Suprapubic skin (tissue), 4 donors: ENCODE measurements around the gene USHBP1. TPM values are rescaled to one million over a fixed set of nuclear protein-coding genes. Genes with fewer than 3 reads are reported as not detected.

Experiments
- DNase-seq, 2 donors: peaks; one replicate each; pipeline ENCODE4 v3.0.0-alpha.2; 2019; ENCODE audit warnings: low spot score in 2 of 2
- H3K27ac ChIP-seq: fragments of 200-600 bp; sonication (generic); one replicate; pipeline ENCODE4 v1.5.1; 2019
- H3K27me3 ChIP-seq: fragments of 200-600 bp; sonication (generic); one replicate; pipeline ENCODE4 v1.5.1; 2019
- H3K36me3 ChIP-seq: fragments of 200-600 bp; sonication (generic); one replicate; pipeline ENCODE4 v1.5.1; 2019
- H3K4me1 ChIP-seq: fragments of 200-600 bp; sonication (generic); one replicate; pipeline ENCODE4 v1.5.1; 2019
- H3K4me3 ChIP-seq: fragments of 200-600 bp; sonication (generic); one replicate; pipeline ENCODE4 v1.5.1; 2019; ENCODE audit warnings: mild to moderate bottlenecking
- H3K9me3 ChIP-seq: fragments of 200-600 bp; sonication (generic); one replicate; pipeline ENCODE4 v1.5.1; 2019
- CTCF ChIP-seq, 2 donors: fragments of 200-600 bp in 1 of 2; fragments of 450-650 bp in 1 of 2; sonication (generic) in 1 of 2; IDR thresholded peaks; one replicate each; pipeline ENCODE4 v1.5.1; 2016 to 2019; ENCODE audit warnings: antibody characterized with exemption in 2 of 2, mild to moderate bottlenecking in 1 of 2, moderate library complexity in 1 of 2
- EP300 ChIP-seq: sonication (generic); formaldehyde crosslinking; IDR thresholded peaks from one replicate; pipeline ENCODE4 v1.6.1; 2017; ENCODE audit warnings: antibody characterized with exemption
- POLR2A ChIP-seq, 2 donors: fragments of 450-650 bp; IDR thresholded peaks; one replicate each; pipeline ENCODE4 v1.6.1; 2017; ENCODE audit warnings: antibody characterized with exemption in 2 of 2, mild to moderate bottlenecking in 2 of 2, moderate library complexity in 2 of 2
- POLR2AphosphoS5 ChIP-seq, 3 donors: sonication (generic); formaldehyde crosslinking; IDR thresholded peaks; one replicate each; pipeline ENCODE4 v1.6.1; 2017; ENCODE audit warnings: antibody characterized with exemption in 3 of 3
- WGBS: methylation state at CpG from one replicate; pipeline ENCODE4 v1.1.5; 2018; 5-methylcytosine and 5-hydroxymethylcytosine counted together
- total RNA-seq, 4 donors: library from RNA; depleted of rRNA; stranded (reverse); fragments of >200 nt; gene quantifications; one replicate each; pipeline ENCODE4 v1.1.0, GENCODE V29; 2016

The USHBP1 gene
- total RNA-seq, 4 donors from 2014 or later: 1.2 to 8.4 (median 2.1) TPM

GRCh38 chr19:17202713-17203112 lies 61.8 kb downstream of the USHBP1 start:
- Histone ChIP-seq H3K4me3 (no peak overlapping the region), H3K4me1 (no peaks in the 10 kb centered on the region), H3K27ac (no peak overlapping the region), H3K9me3 (no peaks in the 10 kb centered on the region), H3K36me3 (peaks cover 90% of the 10 kb centered on the region), H3K27me3 (no peaks in the 10 kb centered on the region)
- no peak for DNase-seq
- TF ChIP-seq POLR2AphosphoS5 (IDR thresholded peaks at IDR 0.05) (no peak), POLR2A (IDR thresholded peaks at IDR 0.05) (no peak), EP300 (no peak), CTCF (IDR thresholded peaks at IDR 0.05) (no peak)
- WGBS: 87% methylated on average over 17 of the region's 17 CpGs

GRCh38 chr19:17202249-17202648 lies 62.3 kb downstream of the USHBP1 start:
- Histone ChIP-seq H3K4me3 (no peak overlapping the region), H3K36me3 (peaks cover 92% of the 10 kb centered on the region), H3K27ac (no peak overlapping the region), H3K27me3 (no peaks in the 10 kb centered on the region), H3K9me3 (no peaks in the 10 kb centered on the region), H3K4me1 (no peaks in the 10 kb centered on the region)
- no peak for DNase-seq
- 83% methylated on average over 9 of the region's 9 CpGs for WGBS
- no peak for TF ChIP-seq CTCF (IDR thresholded peaks at IDR 0.05)
- TF ChIP-seq EP300: no peak
- TF ChIP-seq POLR2AphosphoS5 (IDR thresholded peaks at IDR 0.05): no peak
- TF ChIP-seq POLR2A (IDR thresholded peaks at IDR 0.05): no peak

- H3K4me1 ChIP-seq: no peaks in the 10 kb centered on the region
- H3K36me3 ChIP-seq: peaks cover 81% of the 10 kb centered on the region
- H3K27me3 ChIP-seq: no peaks in the 10 kb centered on the region
- DNase-seq: no peak
- TF ChIP-seq CTCF (IDR thresholded peaks at IDR 0.05): no peak
- no peak for TF ChIP-seq POLR2AphosphoS5 (IDR thresholded peaks at IDR 0.05)
- TF ChIP-seq POLR2A (IDR thresholded peaks at IDR 0.05): no peak
- no peak for TF ChIP-seq EP300
- H3K4me3 ChIP-seq: no peak overlapping the region
- 90% methylated on average over 14 of the region's 16 CpGs for WGBS
- H3K9me3 ChIP-seq: no peaks in the 10 kb centered on the region
- no peak overlapping the region for H3K27ac ChIP-seq
Measured at GRCh38 chr19:17200408-17201079, 64.0 kb downstream of the USHBP1 start.

Other genes starting within 250 kb of the USHBP1 start
- 1 to 10 TPM; 5.4 to 9.7 (median 9.1) TPM for gene CPAMD8, start 237.9 kb downstream of the USHBP1 start, total RNA-seq
- 1 to 10 TPM; 2.4 to 4.1 (median 3.0) TPM for gene HAUS8, start 189.3 kb downstream of the USHBP1 start, total RNA-seq
- 10 to 100 TPM; 43.6 to 99.9 (median 69.5) TPM for gene MYO9B, start 189.0 kb downstream of the USHBP1 start, total RNA-seq
- gene USE1, start 49.4 kb downstream of the USHBP1 start, total RNA-seq: 10 to 100 TPM; 17.3 to 25.2 (median 21.6) TPM
- gene OCEL1, start 38.5 kb downstream of the USHBP1 start, total RNA-seq: 1 to 10 TPM; 2.7 to 9.7 (median 4.8) TPM
- 10 to 100 TPM; 25.8 to 79.3 (median 54.8) TPM for gene NR2F6, start 18.8 kb downstream of the USHBP1 start, total RNA-seq
- 10 to 100 TPM; 54.6 to 66.8 (median 63.7) TPM for gene BABAM1, start 2.7 kb upstream of the USHBP1 start, total RNA-seq
- gene ANKLE1, start 17.2 kb upstream of the USHBP1 start, total RNA-seq: 1 to 10 TPM in 3 of 4 donors, under 1 TPM in 1; 0.30 to 2.5 (median 1.5) TPM
- 10 to 100 TPM in 3 of 4 donors, 1 to 10 TPM in 1; 9.7 to 15.7 (median 13.6) TPM for gene ABHD8, start 38.7 kb upstream of the USHBP1 start, total RNA-seq
- gene MRPL34, start 41.1 kb upstream of the USHBP1 start, total RNA-seq: 10 to 100 TPM; 42.7 to 89.5 (median 73.1) TPM
- gene DDA1, start 44.8 kb upstream of the USHBP1 start, total RNA-seq: 10 to 100 TPM; 17.9 to 35.2 (median 22.8) TPM
- gene ANO8, start 70.1 kb upstream of the USHBP1 start, total RNA-seq: 10 to 100 TPM; 29.9 to 47.1 (median 37.1) TPM
- gene GTPBP3, start 72.8 kb upstream of the USHBP1 start, total RNA-seq: 10 to 100 TPM; 18.7 to 29.0 (median 25.2) TPM
- 10 to 100 TPM; 25.5 to 83.1 (median 26.6) TPM for gene PLVAP, start 112.6 kb upstream of the USHBP1 start, total RNA-seq
- gene CCDC194, start 129.5 kb upstream of the USHBP1 start, total RNA-seq: not detected
- 10 to 100 TPM in 2 of 4 donors, 1 to 10 TPM in 2; 6.6 to 19.7 (median 10.5) TPM for gene BST2, start 140.9 kb upstream of the USHBP1 start, total RNA-seq
- 10 to 100 TPM; 44.2 to 71.3 (median 60.5) TPM for gene MVB12A, start 155.3 kb upstream of the USHBP1 start, total RNA-seq
- gene TMEM221, start 183.9 kb upstream of the USHBP1 start, total RNA-seq: 1 to 10 TPM in 1 of 4 donors, under 1 TPM in 2, not detected in 1; 0.39 to 1.2 (median 0.68) TPM
- gene NXNL1, start 196.2 kb upstream of the USHBP1 start, total RNA-seq: not detected
- gene SLC27A1, start 205.8 kb upstream of the USHBP1 start, total RNA-seq: 10 to 100 TPM; 25.3 to 53.4 (median 39.5) TPM
- 100 to 1,000 TPM in 1 of 4 donors, 10 to 100 TPM in 3; 58.0 to 108 (median 92.9) TPM for gene PGLS, start 246.9 kb upstream of the USHBP1 start, total RNA-seq